ENCODE measurements around the gene TMEM37. TPM values are rescaled to one million over a fixed set of nuclear protein-coding genes. Genes with fewer than 3 reads are reported as not detected.

The TMEM37 gene
- total RNA-seq, 2 donors from 2014 or later = 12.0 to 16.2 TPM

- no peaks in the 10 kb centered on the region for H3K36me3 Mint-ChIP-seq (ENCODE audit: low read depth)
- H3K4me3 Mint-ChIP-seq = no peak overlapping the region
- no peak for DNase-seq
- no peak overlapping the region for H3K27ac ChIP-seq (ENCODE audit: low read depth, low read length)
- TF ChIP-seq CTCF (conservative IDR thresholded peaks at IDR 0.05) = no peak
- H3K36me3 ChIP-seq (ENCODE audit: control insufficient read depth, insufficient read depth, low read length) = no peaks in the 10 kb centered on the region
- no peaks in the 10 kb centered on the region for H3K9me3 ChIP-seq (ENCODE audit: control insufficient read depth, low read length)
- WGBS, 2 experiments (ENCODE audit: insufficient coverage in 1 of 2, insufficient read length in 1 of 2) = 85 to 96% methylated on average over 3 of the region's 3 CpGs
- H3K27me3 Mint-ChIP-seq (ENCODE audit: insufficient read depth) = peaks cover 6% of the 10 kb centered on the region
- H3K27ac Mint-ChIP-seq = no peak overlapping the region
- H3K27me3 ChIP-seq (ENCODE audit: control insufficient read depth, insufficient read depth, low read length, poor library complexity, severe bottlenecking) = no peaks in the 10 kb centered on the region
- H3K4me1 ChIP-seq (ENCODE audit: control insufficient read depth, insufficient read depth, low read length) = peaks cover 3% of the 10 kb centered on the region
- no peak overlapping the region for H3K9ac ChIP-seq (ENCODE audit: extremely low read depth, low read length, poor library complexity, severe bottlenecking)
- H3K9me3 Mint-ChIP-seq = no peaks in the 10 kb centered on the region
- no peak overlapping the region for H3K4me3 ChIP-seq (ENCODE audit: low read length)
- H3K4me1 Mint-ChIP-seq = peaks cover 21% of the 10 kb centered on the region
Measured at GRCh38 chr2:119478978-119479295, 47.3 kb downstream of the TMEM37 start.

GRCh38 chr2:119480184-119480583 lies 48.5 kb downstream of the TMEM37 start:
- Mint-ChIP-seq H3K36me3 (ENCODE audit: low read depth) (no peaks in the 10 kb centered on the region), H3K27ac (no peak overlapping the region), H3K9me3 (no peaks in the 10 kb centered on the region), H3K4me3 (no peak overlapping the region), H3K27me3 (ENCODE audit: insufficient read depth) (peaks cover 12% of the 10 kb centered on the region), H3K4me1 (peaks cover 20% of the 10 kb centered on the region)
- Histone ChIP-seq H3K27me3 (ENCODE audit: control insufficient read depth, insufficient read depth, low read length, poor library complexity, severe bottlenecking) (no peaks in the 10 kb centered on the region), H3K9ac (ENCODE audit: extremely low read depth, low read length, poor library complexity, severe bottlenecking) (no peak overlapping the region), H3K4me3 (ENCODE audit: low read length) (no peak overlapping the region), H3K27ac (ENCODE audit: low read depth, low read length) (no peak overlapping the region), H3K36me3 (ENCODE audit: control insufficient read depth, insufficient read depth, low read length) (no peaks in the 10 kb centered on the region), H3K4me1 (ENCODE audit: control insufficient read depth, insufficient read depth, low read length) (peaks cover 3% of the 10 kb centered on the region), H3K9me3 (ENCODE audit: control insufficient read depth, low read length) (no peaks in the 10 kb centered on the region)
- WGBS, 2 experiments (ENCODE audit: insufficient coverage in 1 of 2, insufficient read length in 1 of 2) = 96 to 97% methylated on average over 5 of the region's 5 CpGs
- no peak for TF ChIP-seq CTCF (conservative IDR thresholded peaks at IDR 0.05)
- DNase-seq = no peak

- Histone ChIP-seq H3K36me3 (ENCODE audit: control insufficient read depth, insufficient read depth, low read length) (no peaks in the 10 kb centered on the region), H3K27ac (ENCODE audit: low read depth, low read length) (no peak overlapping the region), H3K4me3 (ENCODE audit: low read length) (no peak overlapping the region), H3K9me3 (ENCODE audit: control insufficient read depth, low read length) (no peaks in the 10 kb centered on the region), H3K4me1 (ENCODE audit: control insufficient read depth, insufficient read depth, low read length) (peaks cover 3% of the 10 kb centered on the region), H3K27me3 (ENCODE audit: control insufficient read depth, insufficient read depth, low read length, poor library complexity, severe bottlenecking) (no peaks in the 10 kb centered on the region), H3K9ac (ENCODE audit: extremely low read depth, low read length, poor library complexity, severe bottlenecking) (no peak overlapping the region)
- Mint-ChIP-seq H3K4me3 (no peak overlapping the region), H3K4me1 (peaks cover 21% of the 10 kb centered on the region), H3K27me3 (ENCODE audit: insufficient read depth) (peaks cover 14% of the 10 kb centered on the region), H3K36me3 (ENCODE audit: low read depth) (no peaks in the 10 kb centered on the region), H3K27ac (no peak overlapping the region), H3K9me3 (no peaks in the 10 kb centered on the region)
- TF ChIP-seq CTCF (conservative IDR thresholded peaks at IDR 0.05) = no peak
- 81 to 84% methylated on average over 7 to 11 of the region's 11 CpGs for WGBS, 2 experiments (ENCODE audit: insufficient coverage in 1 of 2, insufficient read length in 1 of 2)
- peak; percentile 65 for DNase-seq
Measured at GRCh38 chr2:119480718-119481142, 49.1 kb downstream of the TMEM37 start.

Data from endodermal cell (in vitro differentiated cells).